GM19099 (cell line): ENCODE results near the gene MAP3K3.
A peak's percentile ranks its signal among the peaks of the same experiment; 100 is the strongest.

Experiments
- POLR2A ChIP-seq: IDR thresholded peaks from 3 replicates; pipeline ENCODE4 v1.6.1; 2011; ENCODE audit warnings: low read depth; ENCODE audit not compliant: insufficient read length; ENCODE audit errors: extremely low read depth

Gene MAP3K3

DNA sequence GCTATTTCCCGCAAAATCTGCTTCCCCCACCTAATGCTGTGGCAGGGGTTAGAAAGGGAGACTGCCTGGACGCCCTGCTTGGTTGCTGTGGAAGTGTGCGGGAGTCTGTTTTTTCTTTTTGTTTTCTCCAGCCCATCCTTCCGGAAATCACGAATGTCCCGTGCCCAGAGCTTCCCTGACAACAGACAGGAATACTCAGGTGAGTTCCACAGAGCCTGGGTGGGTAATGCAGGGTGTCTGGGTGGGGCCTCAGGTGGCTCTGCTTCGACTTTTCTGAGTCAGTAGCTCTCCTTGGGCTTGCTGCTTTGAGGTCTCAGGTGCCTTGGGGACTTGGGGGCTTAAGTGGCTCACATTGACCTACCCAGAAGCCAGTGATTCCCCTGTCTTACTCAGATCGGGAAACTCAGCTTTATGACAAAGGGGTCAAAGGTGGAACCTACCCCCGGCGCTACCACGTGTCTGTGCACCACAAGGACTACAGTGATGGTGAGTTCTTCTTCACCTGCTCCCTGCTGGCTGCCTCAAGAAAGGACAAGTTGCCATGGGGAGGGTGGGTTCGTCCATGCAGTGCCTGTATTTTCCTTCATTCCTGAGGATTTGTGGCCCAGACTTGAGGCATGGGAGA, 66.3 kb downstream of the MAP3K3 start:
- TF ChIP-seq POLR2A = no peak

DNA sequence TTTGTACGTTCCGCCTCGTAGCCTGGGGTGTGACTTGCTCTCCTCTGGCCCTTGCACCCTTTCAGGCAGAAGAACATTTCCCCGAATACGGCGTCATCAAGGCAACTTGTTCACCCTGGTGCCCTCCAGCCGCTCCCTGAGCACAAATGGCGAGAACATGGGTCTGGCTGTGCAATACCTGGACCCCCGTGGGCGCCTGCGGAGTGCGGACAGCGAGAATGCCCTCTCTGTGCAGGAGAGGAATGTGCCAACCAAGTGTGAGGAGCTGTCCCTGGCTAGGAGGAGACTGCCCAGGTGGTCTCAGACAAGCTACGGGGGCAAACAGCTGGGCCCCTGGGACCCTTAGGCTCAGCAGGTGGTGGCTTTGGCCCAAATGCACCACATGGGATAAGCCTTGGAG, 67.3 kb downstream of the MAP3K3 start:
- no peak for TF ChIP-seq POLR2A

DNA sequence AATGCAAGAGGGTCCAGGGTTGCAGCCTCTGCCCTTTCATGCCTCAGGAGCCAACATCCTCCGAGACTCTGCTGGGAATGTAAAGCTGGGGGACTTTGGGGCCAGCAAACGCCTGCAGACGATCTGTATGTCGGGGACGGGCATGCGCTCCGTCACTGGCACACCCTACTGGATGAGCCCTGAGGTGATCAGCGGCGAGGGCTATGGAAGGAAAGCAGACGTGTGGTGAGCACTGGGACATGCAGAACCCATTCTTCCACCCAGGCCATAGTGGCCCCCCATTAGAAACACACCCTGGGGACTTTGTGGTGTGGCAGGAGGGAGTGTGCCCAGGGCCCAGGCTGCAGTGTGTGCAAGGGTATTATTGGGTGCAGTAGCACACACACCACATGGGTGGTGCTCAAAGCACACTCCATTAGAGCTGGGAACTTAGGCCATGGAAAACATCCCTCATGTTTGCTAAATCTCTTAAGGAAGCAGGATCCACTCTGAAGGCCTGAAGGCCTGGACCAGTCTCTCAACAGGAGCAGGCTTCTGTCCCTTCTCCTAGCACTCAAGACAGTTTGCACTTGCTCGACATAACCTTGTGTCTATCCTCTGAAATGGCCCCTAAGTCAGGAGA, 70.1 kb downstream of the MAP3K3 start:
- no peak for TF ChIP-seq POLR2A

DNA sequence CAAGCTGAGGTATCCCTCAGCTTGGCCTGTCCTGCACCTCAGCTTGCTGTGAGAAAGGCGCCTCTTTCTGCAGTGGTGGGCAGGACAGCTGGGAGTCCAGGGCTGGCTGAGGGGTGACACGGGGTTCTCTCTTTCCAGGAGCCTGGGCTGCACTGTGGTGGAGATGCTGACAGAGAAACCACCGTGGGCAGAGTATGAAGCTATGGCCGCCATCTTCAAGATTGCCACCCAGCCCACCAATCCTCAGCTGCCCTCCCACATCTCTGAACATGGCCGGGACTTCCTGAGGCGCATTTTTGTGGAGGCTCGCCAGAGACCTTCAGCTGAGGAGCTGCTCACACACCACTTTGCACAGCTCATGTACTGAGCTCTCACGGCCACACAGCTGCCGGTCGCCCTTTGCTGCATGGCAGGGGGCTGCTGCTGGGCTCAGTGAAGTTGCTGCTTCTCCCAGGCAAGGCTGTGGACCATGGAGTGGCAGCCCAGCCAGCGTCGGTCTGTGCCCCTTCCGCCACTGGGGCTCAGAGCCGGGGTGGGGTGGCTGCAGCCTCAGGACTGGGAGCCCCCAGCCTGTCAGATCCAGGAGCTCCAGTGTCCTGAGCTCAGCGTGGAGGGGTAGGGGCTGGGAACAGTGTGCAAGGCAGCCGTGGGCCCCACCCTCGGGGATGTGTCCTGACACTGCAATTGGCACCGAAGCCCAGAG, 71.3 kb downstream of the MAP3K3 start:
- TF ChIP-seq POLR2A = no peak

DNA sequence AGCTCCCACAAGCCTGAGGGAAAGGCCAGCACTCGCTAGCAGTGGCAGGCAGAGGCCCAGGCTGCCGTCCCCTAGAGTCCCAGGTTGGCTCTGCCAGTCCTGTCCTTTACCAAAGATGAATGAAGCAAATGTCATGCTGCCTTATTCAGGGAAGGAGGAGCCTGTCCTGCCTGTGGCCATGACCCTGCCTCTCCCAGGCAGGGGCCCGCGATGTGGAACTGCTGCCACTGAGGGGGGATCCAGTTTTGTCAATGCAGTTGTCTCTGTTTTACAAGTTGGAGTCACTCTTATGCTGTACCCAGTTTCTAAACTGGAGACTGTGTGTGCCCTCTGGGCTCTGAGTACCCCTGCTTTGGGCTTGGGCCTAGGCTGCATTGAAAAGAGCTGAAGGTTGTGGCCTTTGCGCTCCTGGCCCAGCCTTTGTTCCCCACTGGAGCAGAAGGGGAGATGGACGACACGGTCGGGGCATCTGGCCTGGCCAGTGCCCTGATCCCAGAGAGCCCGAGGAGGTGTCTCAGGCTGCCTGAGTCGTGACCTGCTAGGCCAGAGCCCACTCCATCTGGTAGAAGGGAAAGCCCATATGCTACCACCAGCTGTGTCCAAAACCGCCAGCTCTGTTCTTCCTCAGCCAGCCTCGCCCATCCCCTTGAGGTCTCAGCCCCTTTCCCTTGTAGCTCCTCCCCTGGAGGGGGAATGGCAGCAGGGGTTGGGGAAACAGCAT, 72.2 kb downstream of the MAP3K3 start:
- peak; percentile 40 for TF ChIP-seq POLR2A

DNA sequence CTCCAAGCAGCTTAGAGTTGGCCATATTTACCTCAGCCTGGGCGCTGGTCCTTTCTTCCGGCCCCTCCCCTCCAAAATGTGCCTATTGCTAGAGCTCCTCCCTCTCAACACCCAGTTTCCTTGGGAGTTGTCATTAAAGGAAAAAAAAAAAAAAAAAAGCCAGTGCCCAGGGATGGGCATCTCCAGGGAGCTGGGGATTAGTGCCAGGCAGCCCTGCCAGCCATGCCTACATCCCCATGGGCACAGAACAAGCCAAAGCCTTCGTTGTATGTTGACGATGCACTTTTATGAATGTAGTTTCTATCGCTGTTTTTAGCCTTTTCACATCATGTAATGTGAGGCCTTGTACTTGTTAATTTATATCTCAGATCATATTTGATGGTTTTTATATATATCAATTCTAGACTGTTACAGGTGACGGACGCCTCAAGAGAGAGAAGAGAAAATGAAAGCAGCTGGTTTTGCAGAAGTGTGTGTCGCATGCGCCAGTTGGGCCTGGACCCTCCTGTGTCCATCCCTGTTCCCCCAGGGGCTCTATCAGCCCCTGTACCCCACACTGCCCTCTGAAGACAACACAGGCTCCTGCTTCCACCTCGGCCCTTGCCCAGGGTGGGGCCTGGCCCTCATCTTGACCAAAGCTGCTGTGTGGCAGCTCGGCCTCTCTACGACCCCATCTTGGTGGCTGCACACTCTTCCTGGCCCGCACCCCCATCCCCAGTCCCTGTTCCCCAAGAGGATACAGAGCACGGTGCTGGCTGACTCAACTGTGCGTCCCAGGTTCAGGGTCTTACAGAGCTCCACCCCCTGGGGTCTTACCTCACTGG, 72.9 kb downstream of the MAP3K3 start:
- peak; percentile 38 for TF ChIP-seq POLR2A

DNA sequence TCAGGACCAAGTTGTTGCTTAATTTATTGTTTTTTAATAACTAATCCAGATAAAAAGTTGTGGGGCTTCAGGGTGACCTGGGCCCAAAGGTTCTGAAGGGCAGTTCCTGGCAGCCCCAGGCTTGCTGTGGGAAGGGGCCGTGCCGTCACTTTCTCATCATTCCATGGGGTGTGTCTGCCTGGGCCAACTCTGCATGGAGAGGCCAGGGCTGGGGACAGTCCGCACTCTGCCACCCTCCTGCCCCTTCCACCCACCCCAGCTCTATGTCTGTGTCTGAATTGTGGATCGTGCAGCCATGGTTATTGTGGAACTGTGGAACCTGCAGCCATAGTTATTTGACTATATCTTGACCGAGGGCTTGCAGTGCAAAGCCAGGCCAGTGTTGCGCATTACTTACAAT, 73.7 kb downstream of the MAP3K3 start:
- TF ChIP-seq POLR2A = no peak

DNA sequence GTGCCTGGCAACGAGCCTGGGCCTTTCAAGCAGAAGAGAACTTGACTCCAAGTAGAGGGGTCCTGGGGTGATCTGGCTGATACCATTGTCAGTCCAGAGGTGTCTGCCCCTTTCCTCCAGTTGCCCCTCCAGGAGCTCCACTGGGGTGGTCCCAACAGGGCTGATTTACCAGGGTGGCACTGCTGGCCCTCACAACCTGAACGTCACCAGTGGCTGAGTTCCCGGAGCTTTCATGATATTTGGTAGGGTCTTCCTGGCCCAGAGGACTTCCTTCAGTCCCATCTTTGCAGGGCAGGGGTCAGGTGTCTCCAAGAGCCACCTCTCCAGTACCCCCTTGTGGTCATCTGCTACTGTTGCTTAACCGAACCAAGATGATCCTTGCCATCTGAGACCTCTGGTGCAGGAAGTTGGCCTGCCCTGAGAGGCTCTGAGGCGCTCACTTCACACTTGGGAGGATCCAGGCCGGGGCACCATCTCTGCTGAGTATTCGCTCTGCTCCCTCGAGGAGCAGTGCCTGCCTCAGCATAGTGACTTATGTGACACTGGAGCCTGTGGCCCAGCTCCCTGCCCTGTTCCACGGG, 74.3 kb downstream of the MAP3K3 start:
- TF ChIP-seq POLR2A = no peak

DNA sequence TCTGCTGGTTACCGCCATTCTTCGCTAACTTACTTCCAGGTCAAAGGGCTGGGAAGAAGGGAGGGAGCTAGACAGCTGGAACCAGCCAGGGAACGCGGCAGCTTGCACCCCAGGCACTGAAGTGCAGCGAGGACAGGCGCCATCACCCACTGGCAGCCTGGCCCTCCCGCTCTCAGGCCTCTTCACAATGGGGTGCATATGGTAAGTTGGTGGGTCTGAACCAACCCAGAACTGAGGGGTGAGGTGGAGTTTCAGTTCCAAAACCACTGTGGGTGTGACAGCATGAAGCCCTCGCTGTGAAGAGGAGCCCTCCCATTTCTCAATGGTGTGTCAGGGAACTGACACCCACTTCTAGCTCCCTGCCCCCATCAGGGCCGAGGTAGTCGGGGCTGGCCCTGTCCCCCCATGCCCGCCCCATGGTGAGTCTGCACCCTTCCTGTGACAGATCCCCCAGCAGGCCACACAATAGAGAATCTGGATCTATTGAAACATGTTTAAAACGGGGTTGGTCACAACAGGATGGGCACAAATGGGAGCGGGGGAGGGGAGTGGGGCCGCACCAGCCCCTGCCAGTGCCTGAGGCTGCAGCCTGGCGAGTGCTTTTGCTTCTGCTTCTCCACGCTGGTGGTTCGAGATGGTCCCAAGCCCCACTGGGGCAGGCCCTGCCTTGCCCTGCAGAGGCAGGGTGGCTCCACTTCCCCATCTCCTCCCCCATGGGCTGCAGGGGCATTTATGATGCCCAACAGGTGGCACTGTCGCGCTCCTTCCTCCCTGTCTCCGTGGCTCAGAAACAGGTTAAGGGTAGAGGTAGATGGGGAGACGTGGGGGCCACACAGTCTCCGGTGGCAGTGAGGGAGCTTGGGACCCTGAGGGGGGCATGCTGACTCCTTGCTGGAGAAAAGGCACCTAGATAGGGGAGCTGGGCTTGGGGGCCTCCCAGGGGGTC, 75.4 kb downstream of the MAP3K3 start:
- peak; percentile 58 for TF ChIP-seq POLR2A

DNA sequence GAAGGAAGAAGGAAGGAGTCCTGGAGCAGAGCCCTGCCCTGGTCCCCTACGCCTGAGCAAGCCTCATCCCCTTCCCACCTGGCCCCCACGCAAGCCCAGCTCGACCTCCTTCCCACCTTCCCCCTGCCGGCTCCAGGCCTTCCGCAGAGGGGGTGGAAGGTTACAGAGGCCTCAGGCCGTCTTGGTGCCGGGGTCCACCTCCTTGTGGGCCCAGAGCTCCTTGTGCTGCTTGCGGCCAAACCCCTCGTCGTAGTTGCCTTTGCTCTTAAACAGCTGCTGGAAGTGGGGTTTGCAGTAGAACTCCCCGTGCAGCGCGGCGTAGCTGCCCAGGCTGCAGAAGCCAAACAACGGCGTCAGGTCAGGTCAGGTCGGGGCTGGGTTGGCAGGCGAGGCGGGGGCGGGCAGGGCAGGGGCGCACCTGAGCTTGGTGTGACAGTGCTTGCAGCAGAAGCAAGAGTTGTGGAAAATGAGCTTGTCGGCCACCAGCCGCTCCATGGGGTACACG, 76.2 kb downstream of the MAP3K3 start:
- no peak for TF ChIP-seq POLR2A

DNA sequence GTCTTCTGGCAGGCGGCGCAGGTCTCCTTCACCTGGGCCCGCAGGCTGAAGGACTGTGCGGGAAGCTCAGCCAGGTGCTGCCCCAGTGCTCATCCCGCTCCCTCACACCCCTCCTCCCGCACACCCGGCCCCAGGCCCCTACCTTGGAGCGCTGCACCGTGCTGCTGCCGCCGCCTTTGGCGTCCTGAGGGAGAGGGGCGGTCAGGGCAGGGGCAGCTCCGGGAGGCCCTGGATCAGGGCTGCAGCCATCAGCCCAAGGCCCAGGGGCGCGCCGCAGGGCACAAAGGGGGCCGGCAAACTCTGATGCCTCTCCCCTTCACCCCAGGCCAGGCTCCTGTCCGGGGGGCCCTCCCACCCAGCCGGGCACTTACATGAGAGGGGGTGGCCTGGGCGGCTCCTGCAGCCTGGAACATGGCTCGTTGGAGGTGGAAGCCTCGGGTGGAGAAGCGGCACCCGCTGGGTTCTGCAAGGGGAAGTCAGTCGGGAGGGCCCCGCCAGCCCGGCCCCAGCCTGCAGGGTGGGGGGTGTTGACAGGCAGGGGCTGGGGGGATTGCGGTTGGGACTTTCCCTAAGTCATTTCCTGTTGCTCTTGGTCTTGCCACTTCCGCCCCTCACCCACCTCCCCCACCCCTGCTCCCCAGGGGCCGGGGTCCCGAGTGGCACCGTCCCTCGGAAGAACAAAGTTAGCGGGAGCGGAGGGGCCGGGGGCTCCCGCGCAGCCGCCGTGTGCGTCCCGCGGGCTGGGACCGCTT, 76.8 kb downstream of the MAP3K3 start:
- peak; percentile 58 for TF ChIP-seq POLR2A

DNA sequence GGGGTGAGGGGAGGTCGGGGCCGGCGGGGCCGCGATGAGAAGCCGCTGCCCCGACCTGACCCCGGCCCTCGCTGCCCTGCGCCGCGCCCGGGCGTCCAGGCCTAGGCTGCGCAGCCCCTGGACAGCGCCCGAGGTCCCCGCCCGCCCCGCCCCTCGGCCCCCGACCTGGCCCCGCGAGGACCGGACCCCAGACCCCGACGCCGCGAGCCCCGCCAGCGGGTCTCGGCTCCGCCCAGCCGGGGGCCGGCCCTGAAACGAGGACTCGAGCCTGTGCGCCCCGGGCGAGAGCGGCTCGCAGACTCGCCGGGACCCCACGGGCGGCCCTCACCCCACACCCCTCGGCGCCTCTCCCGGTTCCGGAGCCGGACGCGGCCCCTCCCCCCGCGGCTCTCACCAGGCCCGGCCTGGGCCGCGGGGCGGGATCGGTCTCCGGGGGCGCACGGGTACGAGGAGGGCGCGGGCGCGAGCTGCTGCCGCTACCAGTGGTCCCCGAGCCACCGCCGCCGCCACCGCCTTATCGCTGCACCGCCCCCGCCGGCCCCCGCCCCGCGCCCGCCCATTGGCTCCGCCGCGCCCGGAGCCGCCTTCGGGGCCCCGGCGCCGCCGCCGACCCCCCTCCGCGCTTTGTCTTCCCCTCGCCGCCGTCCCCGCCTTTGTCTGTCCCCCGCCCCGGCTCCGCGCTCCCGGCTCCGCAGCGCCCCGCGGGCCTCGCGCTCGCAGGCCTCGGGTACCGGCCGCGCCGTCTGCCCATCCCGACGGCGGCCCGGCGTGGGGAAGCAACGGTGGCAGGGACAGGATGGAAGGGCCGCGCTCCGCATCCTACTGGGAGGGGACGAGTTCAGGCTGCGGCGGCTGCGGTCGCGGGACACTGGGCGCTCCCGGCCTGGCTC, 77.7 kb downstream of the MAP3K3 start, which contains the start of gene LIMD2:
Gene LIMD2 (minus strand): TSS at position 488 of the 890 bp plus-strand sequence. CDS start 827 bp downstream, outside the sequence.
- peak; percentile 78 for TF ChIP-seq POLR2A
